Upper lobe of left lung (tissue), 6 donors: ENCODE data around the gene RNF166. TPM values are rescaled to one million over a fixed set of nuclear protein-coding genes. Genes with fewer than 3 reads are reported as not detected.
A peak's percentile ranks its signal among the peaks of the same experiment; 100 is the strongest.

Source experiments
- ATAC-seq, 2 donors: fragments of 200-7000 bp; cut with Tn5 transposase; one replicate each; pipeline ENCODE4 v1.9.1; 2022; ENCODE audit warnings: mild to moderate bottlenecking in 2 of 2, moderate library complexity in 2 of 2; ENCODE audit not compliant: low FRiP score in 2 of 2
- DNase-seq, 2 donors: peaks; one replicate each; pipeline ENCODE4 v3.0.0-alpha.2; 2019 to 2020
- H3K27ac ChIP-seq, 4 donors: fragments of 200-600 bp; sonication (generic); one replicate each; pipeline ENCODE4 v1.5.1; 2016 to 2019
- H3K27me3 ChIP-seq, 4 donors: fragments of 200-600 bp; sonication (generic); one replicate each; pipeline ENCODE4 v1.5.1; 2017 to 2019
- H3K36me3 ChIP-seq, 4 donors: fragments of 200-600 bp; sonication (generic); one replicate each; pipeline ENCODE4 v1.5.1; 2016 to 2019
- H3K4me1 ChIP-seq, 4 donors: fragments of 200-600 bp; sonication (generic); one replicate each; pipeline ENCODE4 v1.5.1; 2018 to 2019
- H3K4me3 ChIP-seq, 4 donors: fragments of 200-600 bp; sonication (generic); one replicate each; pipeline ENCODE4 v1.5.1; 2017 to 2019; ENCODE audit warnings: mild to moderate bottlenecking in 2 of 4, moderate library complexity in 1 of 4
- H3K9me3 ChIP-seq, 4 donors: fragments of 200-600 bp; sonication (generic); one replicate each; pipeline ENCODE4 v1.5.1; 2018 to 2019
- CTCF ChIP-seq, 6 experiments: fragments of 450-650 bp in 4 of 6; fragments of 200-600 bp in 2 of 6; sonication (generic) in 2 of 6; IDR thresholded peaks; one replicate each; pipeline ENCODE4 v1.5.1; 2016 to 2019; ENCODE audit warnings: antibody characterized with exemption in 6 of 6
- EP300 ChIP-seq, 4 donors: sonication (generic); formaldehyde crosslinking; IDR thresholded peaks; one replicate each; pipeline ENCODE4 v1.5.1; 2017; ENCODE audit warnings: antibody characterized with exemption in 4 of 4, control low read depth in 2 of 4
- POLR2A ChIP-seq, 4 donors: fragments of 450-650 bp; IDR thresholded peaks; one replicate each; pipeline ENCODE4 v1.5.1; 2016 to 2017; ENCODE audit warnings: antibody characterized with exemption in 4 of 4, mild to moderate bottlenecking in 2 of 4
- POLR2AphosphoS5 ChIP-seq, 2 donors: sonication (generic); formaldehyde crosslinking; IDR thresholded peaks; one replicate each; pipeline ENCODE4 v1.5.1; 2017; ENCODE audit warnings: antibody characterized with exemption in 2 of 2
- WGBS, 2 donors: methylation state at CpG; one replicate each; pipeline ENCODE4 v1.1.5; 2017 to 2018; 5-methylcytosine and 5-hydroxymethylcytosine counted together
- total RNA-seq, 6 donors: library from RNA; depleted of rRNA in 4 of 6; stranded (reverse); fragments of >200 nt in 4 of 6; gene quantifications; one replicate each; pipeline versions ENCODE4 v1.1.0 to v1.2.1, GENCODE V29; 2016 to 2021
- donor health status: DM: no; HTN: no; CAD: no; lungs with moderate emphysema.
- donor health status: DM: no; HTN: yes; CAD: no; lungs with severe emphysema.

The RNF166 gene
- total RNA-seq, 6 donors from 2014 or later, result 23.2 to 101 (median 64.6) TPM

DNA sequence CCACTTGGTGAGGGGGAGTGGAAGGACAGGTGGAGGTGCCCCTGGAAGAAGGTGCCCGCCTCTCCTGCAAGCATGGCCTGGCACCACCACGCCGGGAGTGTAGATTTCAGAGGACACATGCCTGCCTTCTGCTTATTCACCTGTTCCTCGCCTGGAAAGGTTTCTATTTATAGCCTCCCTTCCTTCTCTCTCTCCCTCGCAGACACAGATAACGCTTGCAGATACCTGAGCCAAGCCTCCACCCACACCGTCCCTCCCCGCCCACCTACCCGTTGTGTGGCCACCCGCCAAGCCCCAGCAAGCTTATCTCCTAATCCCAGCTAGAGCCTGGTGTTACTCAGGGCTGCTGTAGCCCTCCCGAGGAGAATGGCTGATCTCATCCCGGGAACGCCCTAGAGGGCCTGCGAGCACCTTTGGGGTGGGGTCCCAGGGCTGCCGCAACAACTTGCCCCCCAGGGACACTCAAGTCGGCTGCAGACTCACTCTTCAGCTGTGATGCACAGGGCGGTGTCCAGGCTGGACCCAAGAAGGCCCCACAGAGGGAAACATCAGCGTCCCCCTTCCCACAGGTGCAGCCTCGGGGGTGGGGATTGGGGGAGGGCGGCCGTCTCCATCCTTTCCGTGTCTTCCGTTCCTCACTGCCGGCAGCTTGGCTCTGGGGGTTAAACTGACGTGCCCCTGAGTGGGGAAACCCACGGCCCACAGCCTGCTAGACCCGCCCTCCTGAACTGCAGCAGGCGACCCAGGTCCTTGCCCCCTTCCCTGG, 18.0 kb downstream of the RNF166 start:
- no peak for TF ChIP-seq EP300 (IDR thresholded peaks at IDR 0.05)
- TF ChIP-seq CTCF (IDR thresholded peaks at IDR 0.05), result no peak
- no peak for TF ChIP-seq POLR2A (IDR thresholded peaks at IDR 0.05)
- TF ChIP-seq POLR2AphosphoS5 (IDR thresholded peaks at IDR 0.05), result no peak
- Histone ChIP-seq H3K27me3 (peaks cover 0 to 5% (median 0%) of the 10 kb centered on the region in 4 donors), H3K4me3 (no peak overlapping the region), H3K27ac (no peak overlapping the region), H3K36me3 (no peaks in the 10 kb centered on the region), H3K4me1 (peaks cover 21 to 51% (median 24%) of the 10 kb centered on the region in 4 donors), H3K9me3 (no peaks in the 10 kb centered on the region)
- peak in 1 of 2 donors; percentile 73 for DNase-seq
- no peak for ATAC-seq
- 43 to 45% methylated on average over 15 to 28 of the region's 28 CpGs for WGBS, 2 donors

DNA sequence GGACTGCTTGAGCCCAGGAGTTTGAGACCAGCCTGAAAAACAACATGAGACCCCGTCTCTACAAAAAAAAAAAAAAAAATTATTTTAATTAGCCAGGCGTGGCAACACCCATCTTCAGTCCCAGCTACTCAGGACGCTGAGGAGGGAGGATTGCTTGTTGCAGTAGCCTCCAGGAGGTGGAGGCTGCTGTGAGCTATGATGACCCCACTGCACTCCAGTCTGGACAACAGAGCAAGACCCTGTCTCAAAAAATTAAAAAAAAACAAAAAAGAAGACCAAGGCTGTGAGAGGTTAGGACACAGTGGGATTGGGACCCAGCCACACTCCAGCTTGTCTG, 18.6 kb downstream of the RNF166 start:
- WGBS, 2 donors, result 67 to 73% methylated on average over 3 of the region's 3 CpGs
- Histone ChIP-seq H3K9me3 (no peaks in the 10 kb centered on the region), H3K4me1 (peaks cover 21 to 49% (median 24%) of the 10 kb centered on the region in 4 donors), H3K36me3 (no peaks in the 10 kb centered on the region), H3K27ac (no peak overlapping the region), H3K4me3 (no peak overlapping the region), H3K27me3 (peaks cover 0 to 5% (median 0%) of the 10 kb centered on the region in 4 donors)
- TF ChIP-seq EP300 (IDR thresholded peaks at IDR 0.05), result no peak
- TF ChIP-seq CTCF (IDR thresholded peaks at IDR 0.05), result no peak
- no peak for TF ChIP-seq POLR2AphosphoS5 (IDR thresholded peaks at IDR 0.05)
- TF ChIP-seq POLR2A (IDR thresholded peaks at IDR 0.05), result no peak
- ATAC-seq (no peak), DNase-seq (no peak)

GRCh38 chr16:88687254-88687576, 19.0 kb downstream of the RNF166 start:
- TF ChIP-seq EP300 (IDR thresholded peaks at IDR 0.05), result no peak
- TF ChIP-seq POLR2A (IDR thresholded peaks at IDR 0.05), result no peak
- no peak for TF ChIP-seq CTCF (IDR thresholded peaks at IDR 0.05)
- no peak for TF ChIP-seq POLR2AphosphoS5 (IDR thresholded peaks at IDR 0.05)
- no peak for ATAC-seq
- H3K9me3 ChIP-seq, result no peaks in the 10 kb centered on the region
- 52 to 66% methylated on average over 5 to 9 of the region's 10 CpGs for WGBS, 2 donors
- no peak overlapping the region for H3K27ac ChIP-seq
- peaks cover 0 to 5% (median 0%) of the 10 kb centered on the region in 4 donors for H3K27me3 ChIP-seq
- peaks cover 21 to 47% (median 26%) of the 10 kb centered on the region in 4 donors for H3K4me1 ChIP-seq
- no peaks in the 10 kb centered on the region for H3K36me3 ChIP-seq
- no peak for DNase-seq
- no peak overlapping the region for H3K4me3 ChIP-seq

DNA sequence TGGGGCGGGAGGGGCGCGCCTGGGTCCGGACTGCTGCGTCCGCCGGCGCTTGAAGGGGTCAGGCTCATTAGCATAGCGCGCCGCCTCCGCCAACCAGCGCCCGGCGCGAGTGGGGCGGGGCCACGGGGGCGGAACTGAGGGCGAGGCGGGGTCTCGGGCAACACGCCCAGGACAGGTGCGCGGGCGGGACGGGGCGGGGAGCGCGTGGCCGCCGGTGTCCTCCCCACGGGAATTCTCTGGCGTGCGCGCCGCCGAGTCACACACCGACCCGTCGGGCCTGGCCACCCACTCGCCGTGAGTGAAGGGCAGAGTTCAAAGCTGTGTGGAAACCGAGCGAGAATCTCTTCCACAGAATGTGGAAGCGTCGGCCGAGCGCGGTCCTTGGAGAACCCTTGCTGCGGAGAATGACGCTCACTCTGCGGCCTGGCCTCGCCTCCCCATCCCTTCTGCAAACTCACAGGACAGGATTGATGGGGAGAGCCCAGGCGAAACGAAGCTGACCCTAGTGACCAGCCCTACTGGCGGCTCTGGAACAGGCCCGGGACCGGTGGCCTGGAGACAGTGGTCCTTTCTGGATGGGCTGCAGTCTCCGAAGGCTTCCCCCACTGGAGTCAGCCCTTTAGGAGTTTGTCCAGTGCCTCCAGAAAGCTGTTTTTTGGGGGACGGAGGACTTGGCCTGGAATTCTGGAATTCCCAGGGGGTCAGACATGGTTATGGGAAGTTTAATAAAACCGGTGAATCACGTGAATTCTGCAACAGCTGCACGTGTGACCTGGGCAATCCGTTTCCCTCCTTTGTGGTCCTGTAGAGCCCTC, 19.6 kb downstream of the RNF166 start, which contains the start of gene SNAI3:
Gene SNAI3, minus strand, starts transcription at position 69 of the 815 bp plus-strand sequence. CDS start 101 bp downstream, outside the sequence.
- peak; percentile 91 to 92 for ATAC-seq
- H3K4me3 ChIP-seq, result peak within 1 kb of the TSS; percentile 50 to 74 (median 58)
- WGBS, 2 donors, result 12 to 35% methylated on average over 3 to 29 of the region's 65 CpGs
- H3K9me3 ChIP-seq, result no peaks in the 10 kb centered on the region
- DNase-seq, result peak; percentile 93 to 99
- H3K27ac ChIP-seq, result peak within 1 kb of the TSS in 3 of 4 donors; percentile 37 to 83 (median 81)
- TF ChIP-seq POLR2A (IDR thresholded peaks at IDR 0.05) (no peak), POLR2AphosphoS5 (IDR thresholded peaks at IDR 0.05) (peak in 1 of 2 donors; percentile 36), CTCF (IDR thresholded peaks at IDR 0.05) (no peak), EP300 (IDR thresholded peaks at IDR 0.05) (no peak)
- H3K36me3 ChIP-seq, result no peaks in the 10 kb centered on the region
- H3K27me3 ChIP-seq, result peaks cover 0 to 5% (median 0%) of the 10 kb centered on the region in 4 donors
- H3K4me1 ChIP-seq, result peaks cover 20 to 47% (median 29%) of the 10 kb centered on the region in 4 donors
